Stimulated activated CD4-positive, alpha-beta T cell treated with anti-CD3 and anti-CD28 coated beads, Interleukin-2, amount 100 ng/mL, for 48 hours (primary cell): ENCODE results near the gene RWDD1.

Experiments
- DNase-seq, 2 donors: peaks; one replicate each; pipeline ENCODE4 v3.0.0-alpha.2; 2020

The RWDD1 gene, protein sequence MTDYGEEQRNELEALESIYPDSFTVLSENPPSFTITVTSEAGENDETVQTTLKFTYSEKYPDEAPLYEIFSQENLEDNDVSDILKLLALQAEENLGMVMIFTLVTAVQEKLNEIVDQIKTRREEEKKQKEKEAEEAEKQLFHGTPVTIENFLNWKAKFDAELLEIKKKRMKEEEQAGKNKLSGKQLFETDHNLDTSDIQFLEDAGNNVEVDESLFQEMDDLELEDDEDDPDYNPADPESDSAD

DNA sequence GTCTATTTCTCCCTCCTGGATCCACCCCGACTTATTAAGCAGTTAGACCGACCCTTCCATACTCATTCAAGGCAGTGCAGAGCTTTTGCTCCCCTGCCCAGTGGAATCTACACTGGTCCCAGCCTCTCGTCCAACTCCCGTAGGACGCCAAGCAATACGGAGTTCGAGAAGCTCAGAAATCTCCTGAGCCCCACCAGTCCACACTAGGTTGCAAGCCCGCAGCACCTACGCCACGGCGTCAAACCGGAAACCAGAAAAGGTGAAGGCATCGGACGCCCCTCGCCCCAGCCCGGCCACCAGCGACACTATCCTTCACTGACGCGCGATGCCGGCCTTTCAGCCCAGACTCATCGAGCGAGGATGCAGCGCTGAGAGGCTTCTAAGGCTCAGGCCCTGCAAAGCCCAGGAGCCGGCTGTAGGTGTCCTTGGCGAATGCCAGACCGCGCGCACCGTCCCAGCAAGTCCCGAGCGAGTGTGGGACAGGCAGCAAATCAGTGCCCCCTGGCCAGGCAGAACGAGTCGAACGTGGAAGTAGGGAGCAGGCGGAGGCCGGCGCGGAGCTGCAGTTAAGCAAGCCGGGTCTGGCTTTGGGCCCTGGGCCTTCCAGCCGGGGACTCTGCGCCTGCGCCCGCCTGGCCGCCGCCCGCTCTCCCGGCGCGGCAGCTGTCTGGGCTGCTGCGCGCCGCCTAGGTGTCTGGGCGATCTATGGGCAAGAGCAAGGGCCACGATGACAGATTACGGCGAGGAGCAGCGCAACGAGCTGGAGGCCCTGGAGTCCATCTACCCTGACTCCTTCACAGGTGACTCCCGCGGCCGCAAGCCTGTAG, at the start of gene RWDD1:
Gene RWDD1, plus strand, starts transcription at position 649 of the 827 bp plus-strand sequence. Its CDS starts 79 bp downstream, at position 728.
- peak; percentile 93 to 95 for DNase-seq

DNA sequence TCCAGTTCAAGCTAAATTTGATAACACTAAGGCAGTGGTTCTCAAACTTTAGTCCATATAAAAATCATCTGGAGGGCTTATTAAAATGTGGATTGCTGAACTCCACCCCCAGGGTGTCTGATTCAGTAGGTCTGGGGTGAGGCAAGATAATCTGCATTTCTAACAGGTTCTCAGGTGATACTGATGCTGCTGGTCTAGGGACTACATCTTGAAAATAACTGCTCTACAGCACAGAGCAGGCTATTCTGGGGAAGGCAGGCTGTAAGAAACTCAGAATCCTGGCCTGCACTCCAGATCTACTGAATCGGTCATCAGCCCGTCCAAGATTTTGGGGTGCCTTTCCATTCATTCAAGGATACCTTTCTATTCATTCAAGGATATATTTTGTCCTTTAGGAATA, 48.4 kb upstream of the RWDD1 start:
- no peak for DNase-seq

DNA sequence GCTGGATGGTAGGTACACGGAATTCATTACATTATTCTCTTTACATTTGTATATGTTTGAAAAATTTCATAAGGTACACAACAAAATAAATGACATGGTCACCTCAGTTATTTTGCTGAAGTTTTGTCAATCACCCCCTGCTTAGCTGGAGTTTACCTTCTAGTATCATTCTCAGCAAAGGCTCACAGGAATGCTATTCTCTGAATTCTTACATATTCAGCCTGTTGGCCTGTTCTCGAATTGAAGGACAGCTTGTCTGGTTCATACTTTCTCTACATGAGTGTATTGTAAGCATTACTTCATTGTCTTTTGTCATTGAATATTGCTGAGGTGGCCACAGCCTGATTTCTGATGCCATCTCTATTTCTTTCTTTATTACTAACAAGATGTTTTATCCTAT, 47.1 kb upstream of the RWDD1 start:
- DNase-seq: no peak

DNA sequence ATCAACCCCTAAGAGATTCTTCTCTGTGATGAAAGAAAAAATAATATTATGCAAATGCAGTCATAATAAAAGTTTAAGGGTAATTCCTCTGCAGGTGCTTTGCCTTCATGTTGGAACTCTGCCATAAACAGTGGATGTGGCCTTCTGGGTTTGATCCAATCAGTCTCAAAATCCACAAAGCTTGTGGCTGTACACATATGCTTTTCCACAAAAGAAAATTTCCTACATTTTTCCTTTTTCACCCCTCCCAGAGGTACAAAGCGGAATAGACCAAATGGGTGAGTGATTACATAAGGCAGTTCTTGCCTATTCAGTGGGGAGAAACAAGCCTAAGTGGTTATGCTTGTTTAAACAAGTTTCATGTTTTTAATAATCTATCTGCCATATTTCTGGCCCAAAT, 43.2 kb upstream of the RWDD1 start:
- DNase-seq: no peak

DNA sequence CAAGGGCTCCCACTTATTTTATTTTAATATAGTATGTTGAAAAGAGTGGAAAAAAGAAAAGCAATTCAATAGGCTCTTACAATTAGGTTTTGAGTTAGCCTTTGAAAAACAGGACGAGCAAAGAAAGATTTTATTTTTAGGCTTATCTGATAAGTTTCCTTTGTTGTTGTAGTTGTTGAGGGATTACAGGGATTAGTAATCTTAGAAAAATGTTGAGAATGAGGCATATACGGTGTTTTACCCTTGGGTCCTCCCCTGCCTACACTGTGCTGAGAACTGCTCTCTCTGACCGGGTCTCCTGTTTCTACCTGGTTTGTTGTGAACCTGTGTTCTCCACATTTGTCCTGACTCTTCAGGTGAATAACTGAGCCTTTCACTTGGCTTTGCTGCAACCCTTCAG, 42.5 kb upstream of the RWDD1 start:
- DNase-seq: no peak

DNA sequence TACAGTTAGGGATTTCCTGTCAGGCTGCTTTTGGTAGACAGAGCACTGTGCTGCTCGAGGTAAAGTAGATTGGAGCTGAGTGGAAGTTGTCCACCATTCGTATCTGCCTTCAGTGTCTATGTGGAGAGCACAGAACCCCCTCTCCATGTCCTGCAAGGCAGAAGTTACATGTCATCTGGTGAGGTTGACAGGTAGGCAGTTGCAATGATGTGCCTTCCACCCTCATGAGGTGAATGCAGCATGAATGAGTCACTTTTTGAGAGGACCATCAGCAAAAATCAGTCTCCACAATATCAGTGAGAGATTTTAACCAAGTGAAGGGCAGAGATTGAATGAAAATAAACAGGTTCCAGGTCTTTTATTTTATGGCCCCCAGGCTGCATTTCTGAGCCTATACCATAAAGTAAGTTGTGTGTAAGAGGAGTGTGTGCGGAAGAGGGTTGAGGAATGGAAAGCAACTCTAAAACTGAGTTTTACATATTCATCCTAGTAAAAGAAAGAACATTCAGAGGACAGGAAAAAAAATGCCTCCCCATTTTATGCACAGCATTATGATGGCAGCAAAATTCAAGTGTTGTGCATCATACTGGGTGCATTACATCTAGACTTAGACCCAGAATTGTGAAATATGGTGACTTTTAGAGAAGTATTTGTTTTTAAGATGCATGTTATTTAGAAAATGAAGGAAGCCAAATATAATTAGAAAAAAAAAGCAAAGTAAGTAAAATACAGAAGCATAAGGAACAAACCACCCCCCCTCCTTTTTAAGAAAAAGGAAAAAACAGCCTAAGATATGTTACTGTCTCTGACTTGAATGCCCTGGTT, 41.6 kb upstream of the RWDD1 start:
- DNase-seq: no peak

DNA sequence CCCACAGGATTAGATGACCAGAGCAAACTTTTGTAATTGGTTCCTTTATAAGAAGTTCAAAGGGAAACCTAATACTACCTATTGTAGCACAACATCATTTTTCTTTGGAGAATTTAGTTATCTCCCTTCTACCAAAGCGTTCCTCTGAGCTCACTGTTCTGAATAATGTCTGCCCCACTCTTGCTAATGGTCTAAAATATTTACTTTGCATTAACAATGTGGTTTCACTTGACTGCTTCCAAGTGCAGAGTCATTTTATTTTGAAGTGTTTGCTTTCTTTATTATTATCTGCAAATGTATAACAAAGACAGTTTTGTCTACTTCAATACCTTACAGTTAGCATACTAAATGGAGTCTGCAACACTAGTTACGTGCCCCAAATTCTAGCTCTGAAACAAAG, 40.9 kb upstream of the RWDD1 start:
- no peak for DNase-seq

DNA sequence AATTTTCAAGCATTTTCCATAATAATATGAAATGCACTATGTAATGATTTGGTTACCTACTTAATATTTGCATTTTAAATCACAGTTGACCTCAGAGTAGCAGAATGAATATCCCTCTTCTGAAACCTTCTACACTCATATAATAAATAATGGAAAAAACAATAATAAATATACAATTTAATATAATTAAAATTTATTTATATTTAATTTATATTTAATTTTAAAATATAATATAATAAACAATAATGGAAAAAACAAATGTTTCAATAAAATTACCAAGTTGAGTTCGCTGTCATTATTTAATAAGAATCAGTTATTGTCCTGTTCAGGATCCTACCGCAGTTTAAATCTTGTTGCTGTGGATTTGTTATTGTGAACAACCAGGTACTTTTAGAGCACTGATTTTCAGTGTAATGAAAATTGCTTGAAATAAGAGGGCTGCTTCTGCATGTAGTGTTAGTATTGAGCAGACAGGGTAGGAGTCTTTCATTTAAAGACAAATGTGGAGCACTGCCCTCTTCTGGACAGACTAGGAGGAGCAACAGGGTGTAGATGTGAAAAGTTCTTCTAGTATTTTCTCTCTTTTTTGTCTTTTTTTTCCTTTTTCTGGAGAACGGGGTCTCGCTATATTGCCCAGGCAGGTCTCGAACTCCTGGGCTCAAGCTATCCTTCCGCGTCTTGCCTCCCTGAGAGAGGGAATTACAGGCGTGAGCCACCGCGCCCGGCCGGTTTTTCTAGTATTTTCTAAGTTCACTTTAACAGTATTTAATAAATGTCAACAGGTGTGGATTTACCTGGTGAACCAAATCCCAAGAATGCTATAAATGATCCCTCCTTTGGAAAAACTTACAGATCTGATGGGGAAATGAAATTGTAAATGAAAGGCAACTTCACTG, 39.4 kb upstream of the RWDD1 start:
- DNase-seq: peak; percentile 51 to 56

DNA sequence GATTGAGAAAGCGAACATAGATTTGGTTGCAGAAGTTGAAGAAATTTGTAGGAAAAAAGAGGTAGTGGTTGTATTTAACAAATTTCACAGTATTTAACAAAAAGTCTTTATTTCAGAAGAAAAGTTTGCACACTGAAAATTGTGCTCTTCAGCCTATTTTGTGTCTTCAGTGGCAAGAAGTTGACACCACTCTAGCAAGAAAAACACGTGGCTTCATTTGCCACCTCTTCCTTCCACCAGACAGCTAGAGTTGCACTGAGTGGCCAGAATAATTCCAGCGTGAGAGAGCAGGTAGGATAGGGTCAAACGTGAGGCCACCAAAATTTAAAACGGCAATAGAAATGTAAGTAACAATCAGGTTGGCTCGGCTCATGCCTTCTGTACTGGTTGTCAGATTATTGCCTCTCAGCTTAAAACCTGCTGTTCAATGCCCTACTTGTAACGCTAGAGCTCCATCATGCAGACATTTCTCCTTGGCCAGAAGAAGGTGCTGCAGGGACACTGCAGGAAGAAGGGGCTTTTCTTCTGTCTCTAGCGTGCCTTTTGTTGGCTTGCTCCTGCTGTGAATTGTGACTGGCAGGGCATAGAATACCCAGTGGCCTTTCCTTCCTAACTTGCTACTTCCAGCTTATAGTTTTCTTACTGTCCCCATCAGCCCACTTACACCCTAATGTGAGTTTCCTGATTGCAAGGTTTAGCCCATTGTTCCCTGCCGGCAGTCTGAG, 37.9 kb upstream of the RWDD1 start:
- no peak for DNase-seq

DNA sequence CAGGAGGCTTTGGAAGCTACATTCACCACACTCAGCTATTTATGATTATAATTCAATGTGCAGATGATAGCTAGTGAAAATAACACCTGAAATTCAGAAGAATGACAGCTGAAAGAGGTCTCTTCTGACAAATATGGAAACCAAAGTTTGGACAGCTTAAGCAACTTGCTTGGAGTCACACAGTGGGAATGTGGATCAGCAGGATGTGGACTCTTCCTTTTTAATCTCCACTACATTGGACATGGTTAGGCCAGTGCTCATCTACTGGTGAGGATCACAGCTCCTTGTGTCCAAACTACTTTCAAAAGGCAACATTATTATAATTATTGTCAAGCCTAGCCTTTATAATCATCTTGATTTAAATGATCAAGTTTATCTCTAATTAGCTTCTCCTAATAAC, 36.2 kb upstream of the RWDD1 start:
- no peak for DNase-seq

DNA sequence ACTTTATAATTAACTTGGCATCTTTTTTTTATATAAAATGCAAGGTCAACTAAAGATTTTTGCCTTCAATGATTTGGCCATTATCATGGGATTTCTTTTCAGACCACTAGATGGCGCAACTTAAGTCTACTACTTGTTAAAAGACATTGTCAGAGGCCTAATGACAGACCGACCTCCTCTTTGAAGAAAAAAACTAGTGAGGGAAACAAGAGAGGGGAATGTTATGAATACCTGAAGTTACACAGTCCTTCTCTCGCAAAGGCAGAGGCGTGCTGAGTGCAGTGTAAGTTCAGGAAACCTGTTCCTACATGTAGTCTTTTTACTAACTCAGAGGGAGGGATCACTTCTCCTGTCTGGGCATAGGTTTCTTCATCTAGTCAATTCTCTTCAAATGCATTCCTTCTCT, 35.1 kb upstream of the RWDD1 start:
- DNase-seq: peak; percentile 14 to 20

DNA sequence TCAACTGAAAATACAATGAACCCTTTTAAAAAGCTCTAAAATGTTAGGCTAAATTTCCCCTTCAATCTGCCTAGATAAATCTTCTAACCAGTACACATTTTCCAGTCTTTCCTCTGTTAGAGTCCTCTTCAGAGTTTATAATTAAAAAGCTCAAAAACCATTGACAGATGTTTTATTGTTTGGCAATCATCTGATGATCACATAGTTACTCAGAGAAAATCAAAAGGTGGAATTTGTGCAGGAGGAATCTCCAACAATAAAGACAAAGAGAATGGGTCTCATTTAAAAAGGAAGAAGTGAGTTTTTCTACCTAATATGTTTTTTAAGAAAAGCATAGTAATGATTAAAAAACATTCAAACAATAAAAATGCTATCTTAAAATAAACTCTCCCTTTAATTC, 28.9 kb upstream of the RWDD1 start:
- DNase-seq: no peak

DNA sequence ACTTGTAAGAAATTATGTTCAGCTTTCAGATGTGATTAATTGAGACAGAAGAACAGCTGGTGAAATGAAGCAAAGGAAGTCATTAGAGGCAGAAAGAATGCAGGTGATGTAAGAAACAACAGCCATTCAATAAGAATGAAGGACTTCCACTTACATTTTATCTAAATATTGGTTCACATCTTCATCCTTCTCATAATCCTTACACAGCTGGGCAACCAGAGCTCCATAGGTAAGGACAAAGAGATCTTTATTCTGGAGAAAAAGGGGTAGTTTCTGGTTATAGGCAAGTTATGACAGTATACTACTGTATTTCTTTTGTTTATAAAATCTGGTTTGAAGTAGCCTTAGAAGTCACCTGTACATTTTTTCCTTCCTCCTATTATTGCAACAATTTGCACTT, 28.2 kb upstream of the RWDD1 start:
- no peak for DNase-seq

DNA sequence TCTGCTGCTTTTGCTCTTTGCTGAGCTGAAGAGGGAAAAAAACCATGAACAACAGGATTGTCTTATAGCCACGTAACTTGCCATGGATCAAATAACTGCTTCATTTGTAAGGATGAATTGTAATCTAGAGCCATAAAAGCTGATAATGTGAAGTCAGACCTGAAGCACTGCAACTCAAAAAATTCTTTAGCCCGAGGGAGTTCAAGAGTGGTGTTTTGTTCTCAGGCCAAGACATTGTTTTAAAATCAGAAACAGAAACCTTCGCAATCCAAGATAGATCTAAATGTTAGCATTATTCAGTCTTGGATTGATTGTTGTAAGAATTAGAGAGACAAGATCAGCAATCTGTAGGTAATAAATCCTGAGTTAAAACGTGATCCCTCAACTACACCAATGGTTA, 25.7 kb upstream of the RWDD1 start, which contains the start of gene TRAPPC3L:
Gene TRAPPC3L, minus strand, starts transcription at position 34 of the 400 bp plus-strand sequence. CDS start 170 bp downstream, outside the sequence.
- DNase-seq: no peak

DNA sequence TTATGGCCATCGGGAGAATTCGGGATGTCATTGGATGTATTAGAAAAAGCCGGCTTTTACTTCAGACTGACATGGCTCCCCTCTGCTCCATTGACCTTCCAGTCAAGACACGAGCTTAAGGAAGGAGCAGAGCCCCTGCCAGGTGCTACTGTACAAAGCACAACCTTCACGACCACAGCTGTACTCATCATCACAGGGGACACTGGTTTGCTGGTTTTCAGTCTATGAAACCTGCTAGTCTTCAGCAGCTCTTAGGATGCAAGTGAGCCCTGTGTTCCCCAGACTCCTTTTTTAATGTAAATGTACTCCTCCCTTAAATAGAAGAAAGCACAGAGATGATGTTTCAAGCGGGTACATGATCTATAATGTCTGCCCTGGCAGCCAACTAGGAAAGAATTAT, 23.9 kb upstream of the RWDD1 start:
- no peak for DNase-seq

DNA sequence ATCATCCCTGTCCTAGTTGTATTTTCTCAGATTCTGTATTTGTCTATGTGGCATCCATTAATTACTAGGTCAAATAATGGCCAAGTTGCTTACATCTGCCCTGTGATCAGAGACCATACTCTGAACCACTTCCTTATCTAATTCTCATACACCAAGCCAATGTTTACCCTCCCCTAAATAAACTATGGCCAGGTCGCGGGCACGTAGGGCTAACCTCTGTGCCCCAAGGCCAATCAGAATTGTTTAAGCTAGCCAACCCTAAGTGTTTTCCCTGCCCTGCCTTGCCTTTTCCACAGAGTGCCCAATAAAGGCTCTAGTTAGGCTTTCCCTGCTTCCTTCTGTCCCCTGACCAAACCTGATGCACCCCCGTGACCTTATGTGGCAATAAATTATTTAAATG, 20.5 kb upstream of the RWDD1 start:
- DNase-seq: no peak

DNA sequence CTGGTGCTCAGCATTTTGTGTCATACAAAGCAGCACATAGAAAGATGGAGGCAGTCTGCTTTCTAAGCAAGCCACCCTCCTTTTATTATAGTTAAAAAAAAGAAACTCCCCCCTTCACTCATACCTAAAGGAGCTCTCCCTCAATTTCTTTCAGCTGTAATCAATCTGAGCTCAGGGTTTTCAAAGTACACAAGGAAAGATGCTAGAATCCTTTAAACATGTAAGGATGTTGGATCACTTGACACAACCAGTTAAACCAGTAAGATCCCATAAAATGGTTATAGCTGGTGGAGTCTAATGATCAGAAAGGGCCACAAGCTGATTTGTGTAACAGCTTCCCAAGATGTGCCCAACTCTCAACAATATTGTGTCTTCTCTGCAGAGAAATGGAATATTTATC, 17.9 kb upstream of the RWDD1 start, which contains the start of gene CALHM4:
Gene CALHM4, plus strand, starts transcription at position 301 of the 400 bp plus-strand sequence. Its CDS starts 43 bp downstream, at position 344.
- DNase-seq: no peak

DNA sequence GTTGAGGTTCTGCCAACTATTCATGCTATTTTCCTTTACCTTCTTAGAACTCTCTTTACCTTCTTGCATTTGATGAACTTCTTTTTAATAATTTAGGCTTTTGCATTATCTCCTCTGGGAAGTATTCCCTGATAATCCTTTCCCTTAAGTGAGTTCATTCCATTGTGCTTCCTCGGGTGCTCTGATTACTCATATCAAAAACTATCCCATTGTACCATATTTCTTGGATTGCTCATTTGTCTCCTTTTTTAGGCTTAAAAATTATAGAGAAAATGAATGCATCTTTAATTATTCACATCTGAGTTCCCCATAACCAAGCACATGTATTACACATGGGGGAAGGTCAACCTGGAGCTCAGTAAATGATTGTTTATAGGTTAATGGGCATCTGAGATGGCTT, 15.2 kb upstream of the RWDD1 start:
- no peak for DNase-seq

DNA sequence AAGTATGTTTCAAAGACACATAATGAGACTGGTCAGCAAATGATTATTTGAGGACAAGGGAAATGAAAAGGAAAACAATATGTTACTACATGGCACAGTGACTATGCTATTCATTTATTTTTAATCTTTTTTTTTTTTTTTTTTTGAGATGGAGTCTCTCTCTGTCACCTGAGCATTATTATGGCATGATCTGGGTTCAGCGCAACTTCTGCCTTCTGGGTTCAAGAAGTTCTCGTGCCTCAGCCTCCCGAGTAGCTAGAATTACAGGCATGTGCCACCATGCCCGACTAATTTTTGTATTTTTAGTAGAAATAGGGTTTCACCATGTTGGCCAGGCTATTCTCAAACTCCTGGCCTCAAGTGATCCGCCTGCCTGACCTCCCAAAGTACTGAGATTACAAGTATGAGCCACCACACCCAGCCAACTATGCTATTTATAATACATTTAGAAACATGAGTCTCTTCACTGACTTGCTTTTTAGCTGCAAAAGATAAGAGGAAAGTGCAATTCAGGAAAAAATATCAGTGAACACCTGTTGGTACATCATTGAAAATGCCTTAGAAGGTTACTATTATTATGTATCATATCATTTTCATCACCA, 14.4 kb upstream of the RWDD1 start:
- no peak for DNase-seq

DNA sequence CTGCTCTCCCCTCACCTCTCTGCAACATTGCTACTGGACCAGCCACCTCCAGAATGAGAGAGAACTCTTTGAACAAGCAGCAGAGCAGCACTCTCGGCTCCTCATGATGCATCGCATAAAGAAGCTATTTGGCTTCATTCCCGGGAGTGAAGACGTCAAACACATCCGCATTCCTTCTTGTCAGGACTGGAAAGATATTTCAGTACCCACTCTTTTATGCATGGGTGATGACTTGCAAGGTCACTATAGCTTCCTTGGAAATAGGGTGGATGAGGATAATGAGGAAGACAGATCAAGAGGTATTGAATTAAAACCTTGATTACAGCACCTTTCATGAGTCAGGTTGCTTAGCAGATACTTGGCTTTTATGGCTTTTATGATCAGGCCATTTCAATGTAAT, 13.4 kb upstream of the RWDD1 start:
- no peak for DNase-seq

DNA sequence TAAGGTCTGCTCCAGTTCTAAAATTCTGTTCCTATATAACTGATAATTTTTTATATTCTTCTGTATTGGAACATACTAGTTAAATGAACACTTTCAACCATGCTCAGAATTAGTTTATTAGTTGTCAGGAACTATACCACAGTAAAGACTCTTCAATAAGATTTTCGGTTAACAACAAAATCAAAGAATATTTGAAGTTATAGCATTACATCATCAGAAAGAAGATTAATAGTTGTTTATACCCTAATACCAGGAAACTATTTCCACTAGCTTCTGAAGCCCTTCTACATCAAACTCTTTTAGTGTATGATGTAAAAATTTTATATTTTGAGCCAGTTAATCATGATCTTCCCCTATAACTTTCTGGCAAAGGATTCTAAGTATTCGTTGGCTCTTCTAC, 11.2 kb upstream of the RWDD1 start:
- DNase-seq: no peak
